Mesothelial cell of epicardium (in vitro differentiated cells): Measurements from ENCODE around the gene LCE1E. TPM values are rescaled to one million over a fixed set of nuclear protein-coding genes. Genes with fewer than 3 reads are reported as not detected.

Experiments used
- DNase-seq, 2 experiments: peaks; one replicate each; pipeline ENCODE4 v3.0.0; 2021; ENCODE audit warnings: low spot score in 2 of 2; ENCODE audit not compliant: unreplicated experiment in 2 of 2
- H3K27ac Mint-ChIP-seq: 2 replicates; pipeline ENCODE4 v1.8.0; 2021; ENCODE audit warnings: mixed read lengths
- H3K27me3 Mint-ChIP-seq: 2 replicates; pipeline ENCODE4 v1.8.0; 2021; ENCODE audit warnings: low read depth, mixed read lengths
- H3K36me3 Mint-ChIP-seq: 2 replicates; pipeline ENCODE4 v1.8.0; 2021; ENCODE audit warnings: mixed read lengths
- H3K4me1 Mint-ChIP-seq: 2 replicates; pipeline ENCODE4 v1.8.0; 2021; ENCODE audit warnings: mixed read lengths
- H3K4me3 Mint-ChIP-seq: 2 replicates; pipeline ENCODE4 v1.8.0; 2021; ENCODE audit warnings: mild to moderate bottlenecking, moderate library complexity, mixed read lengths
- H3K9me3 Mint-ChIP-seq: 2 replicates; pipeline ENCODE4 v1.8.0; 2021; ENCODE audit warnings: mixed read lengths
- total RNA-seq: library from RNA; stranded (reverse); gene quantifications from 3 replicates; pipeline ENCODE4 v1.2.1, GENCODE V29; 2021
- TF ChIP-seq, protein P1 (sequence below): fragments of 200-600 bp; sonication (generic); IDR thresholded peaks from one replicate; pipeline ENCODE4 v1.5.0; 2021; ENCODE audit warnings: antibody characterized with exemption; ENCODE audit not compliant: unreplicated experiment

Gene LCE1E
- total RNA-seq, 1 donor from 2014 or later: not detected

DNA sequence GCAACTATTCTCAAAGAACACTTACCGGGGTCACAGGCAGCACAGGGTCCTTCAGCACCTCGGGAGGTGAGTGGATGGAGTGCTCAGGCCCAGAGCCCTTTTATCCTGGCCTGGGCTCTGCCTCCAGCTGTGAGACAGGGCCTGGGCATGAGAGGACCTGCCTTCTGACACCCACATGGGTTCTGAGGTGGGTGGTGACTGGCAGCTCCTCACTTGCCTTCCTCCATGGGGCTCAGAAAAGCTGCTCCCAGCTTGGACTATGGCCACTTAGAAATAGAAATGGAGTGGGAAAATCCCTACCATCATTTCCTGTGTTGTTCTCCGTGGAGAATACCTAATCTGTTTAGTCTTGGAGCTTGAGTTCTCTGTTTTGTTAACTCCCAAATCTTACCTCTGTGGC, 20.5 kb downstream of the LCE1E start, which contains the start of gene LCE1C:
LCE1C (minus strand) TSS at position 76 of the 400 bp plus-strand sequence. CDS start 1,173 bp downstream, outside the sequence.
- H3K9me3 Mint-ChIP-seq: peaks cover 67% of the 10 kb centered on the region
- H3K27me3 Mint-ChIP-seq: no peaks in the 10 kb centered on the region
- no peak for DNase-seq
- TF ChIP-seq, protein P1, sequence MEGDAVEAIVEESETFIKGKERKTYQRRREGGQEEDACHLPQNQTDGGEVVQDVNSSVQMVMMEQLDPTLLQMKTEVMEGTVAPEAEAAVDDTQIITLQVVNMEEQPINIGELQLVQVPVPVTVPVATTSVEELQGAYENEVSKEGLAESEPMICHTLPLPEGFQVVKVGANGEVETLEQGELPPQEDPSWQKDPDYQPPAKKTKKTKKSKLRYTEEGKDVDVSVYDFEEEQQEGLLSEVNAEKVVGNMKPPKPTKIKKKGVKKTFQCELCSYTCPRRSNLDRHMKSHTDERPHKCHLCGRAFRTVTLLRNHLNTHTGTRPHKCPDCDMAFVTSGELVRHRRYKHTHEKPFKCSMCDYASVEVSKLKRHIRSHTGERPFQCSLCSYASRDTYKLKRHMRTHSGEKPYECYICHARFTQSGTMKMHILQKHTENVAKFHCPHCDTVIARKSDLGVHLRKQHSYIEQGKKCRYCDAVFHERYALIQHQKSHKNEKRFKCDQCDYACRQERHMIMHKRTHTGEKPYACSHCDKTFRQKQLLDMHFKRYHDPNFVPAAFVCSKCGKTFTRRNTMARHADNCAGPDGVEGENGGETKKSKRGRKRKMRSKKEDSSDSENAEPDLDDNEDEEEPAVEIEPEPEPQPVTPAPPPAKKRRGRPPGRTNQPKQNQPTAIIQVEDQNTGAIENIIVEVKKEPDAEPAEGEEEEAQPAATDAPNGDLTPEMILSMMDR: no peak
- H3K27ac Mint-ChIP-seq: no peak within 1 kb of the TSS
- H3K4me3 Mint-ChIP-seq: no peak within 1 kb of the TSS
- H3K4me1 Mint-ChIP-seq: no peaks in the 10 kb centered on the region
- H3K36me3 Mint-ChIP-seq: no peaks in the 10 kb centered on the region

DNA sequence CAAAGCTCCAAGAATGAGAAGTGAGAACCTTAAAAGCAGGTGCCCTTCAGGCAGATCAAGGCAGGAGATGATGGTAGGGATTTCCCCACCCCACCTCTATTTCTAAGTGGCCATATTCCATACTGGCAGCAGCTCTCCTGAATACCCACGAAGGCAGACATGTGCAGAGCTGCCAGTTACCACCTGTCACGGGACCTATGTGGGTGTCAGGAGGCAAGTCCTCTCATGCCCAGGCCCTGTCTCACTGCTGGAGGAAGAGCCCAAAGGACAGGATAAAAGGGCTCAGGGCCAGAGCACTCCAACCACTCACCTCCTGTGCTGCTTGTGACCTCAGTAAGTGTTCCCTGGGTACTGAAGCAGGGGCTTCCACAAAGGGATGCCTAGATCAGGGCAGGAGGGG, 25.0 kb downstream of the LCE1E start:
- Mint-ChIP-seq H3K36me3 (no peaks in the 10 kb centered on the region), H3K27me3 (no peaks in the 10 kb centered on the region), H3K4me1 (no peaks in the 10 kb centered on the region), H3K27ac (no peak overlapping the region), H3K4me3 (no peak overlapping the region), H3K9me3 (peaks cover 56% of the 10 kb centered on the region)
- TF ChIP-seq, protein P1: no peak
- DNase-seq: no peak

DNA sequence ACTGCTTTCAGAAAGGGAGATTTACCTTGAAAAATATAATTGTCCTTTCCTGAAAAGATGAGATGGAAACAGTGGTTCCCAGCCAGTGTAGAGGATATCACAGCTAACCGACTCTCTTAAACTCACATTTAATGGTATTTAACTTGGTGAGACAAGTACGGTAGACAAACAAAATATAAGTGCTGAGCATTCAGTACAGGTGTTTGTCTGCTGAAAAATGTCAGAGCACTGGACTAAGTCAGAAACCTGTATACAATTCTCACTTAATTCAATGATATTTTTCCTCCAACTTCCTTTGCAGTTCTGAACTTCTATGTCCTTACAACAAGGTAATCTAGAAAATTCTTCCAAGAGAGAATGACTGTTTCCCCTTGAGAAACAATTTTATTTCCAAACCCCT, 25.6 kb downstream of the LCE1E start, which contains the start of gene LCE1B:
LCE1B (plus strand) TSS at position 301 of the 400 bp plus-strand sequence. CDS start 476 bp downstream, outside the sequence.
- H3K36me3 Mint-ChIP-seq: no peaks in the 10 kb centered on the region
- TF ChIP-seq, protein P1: no peak
- H3K9me3 Mint-ChIP-seq: peaks cover 54% of the 10 kb centered on the region
- H3K27me3 Mint-ChIP-seq: no peaks in the 10 kb centered on the region
- no peak for DNase-seq
- no peaks in the 10 kb centered on the region for H3K4me1 Mint-ChIP-seq
- H3K27ac Mint-ChIP-seq: no peak within 1 kb of the TSS
- H3K4me3 Mint-ChIP-seq: no peak within 1 kb of the TSS

DNA sequence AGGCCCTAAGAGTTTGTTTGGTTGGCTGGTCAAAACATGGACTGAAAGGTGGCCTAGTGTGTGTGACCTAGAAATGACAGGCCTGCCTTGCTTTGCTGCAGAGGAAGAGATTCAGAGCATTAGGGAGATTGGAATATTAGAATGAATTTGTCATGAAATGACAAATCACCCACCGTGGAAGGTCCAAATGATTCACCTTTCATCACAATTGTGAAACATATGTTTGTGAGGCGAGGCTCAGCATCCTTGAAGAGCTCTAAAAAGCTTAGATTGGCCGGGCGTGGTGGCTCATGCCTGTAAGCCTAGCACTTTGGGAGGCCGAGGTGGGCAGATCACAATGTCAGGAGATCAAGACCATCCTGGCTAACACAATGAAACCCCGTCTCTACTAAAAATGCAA, 31.3 kb downstream of the LCE1E start:
- Mint-ChIP-seq H3K4me3 (no peak overlapping the region), H3K9me3 (peaks cover 54% of the 10 kb centered on the region), H3K27ac (no peak overlapping the region), H3K4me1 (no peaks in the 10 kb centered on the region), H3K36me3 (no peaks in the 10 kb centered on the region), H3K27me3 (no peaks in the 10 kb centered on the region)
- TF ChIP-seq, protein P1: no peak
- no peak for DNase-seq

DNA sequence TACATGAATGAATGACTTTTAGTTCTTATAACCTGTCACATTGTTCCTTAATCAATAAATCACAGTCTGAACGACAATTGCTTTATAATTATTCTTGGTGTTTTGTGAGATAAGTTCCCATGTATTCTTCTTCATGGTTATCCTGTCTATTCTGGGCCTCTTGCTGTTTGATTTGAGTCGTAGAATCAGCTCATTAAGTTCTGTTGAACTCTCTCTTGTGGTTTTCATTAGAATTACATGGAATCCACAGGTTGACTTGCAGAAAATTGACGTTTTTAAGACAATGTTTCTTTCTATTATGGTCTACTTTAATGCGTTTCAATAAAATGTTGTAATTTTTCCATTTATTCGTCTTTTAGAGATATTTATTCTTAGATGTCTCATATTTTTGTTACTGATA, 37.2 kb downstream of the LCE1E start:
- TF ChIP-seq, protein P1: no peak
- no peak overlapping the region for H3K4me3 Mint-ChIP-seq
- no peak for DNase-seq
- H3K4me1 Mint-ChIP-seq: no peaks in the 10 kb centered on the region
- H3K27ac Mint-ChIP-seq: no peak overlapping the region
- H3K9me3 Mint-ChIP-seq: peaks cover 57% of the 10 kb centered on the region
- no peaks in the 10 kb centered on the region for H3K27me3 Mint-ChIP-seq
- H3K36me3 Mint-ChIP-seq: peaks cover 3% of the 10 kb centered on the region

DNA sequence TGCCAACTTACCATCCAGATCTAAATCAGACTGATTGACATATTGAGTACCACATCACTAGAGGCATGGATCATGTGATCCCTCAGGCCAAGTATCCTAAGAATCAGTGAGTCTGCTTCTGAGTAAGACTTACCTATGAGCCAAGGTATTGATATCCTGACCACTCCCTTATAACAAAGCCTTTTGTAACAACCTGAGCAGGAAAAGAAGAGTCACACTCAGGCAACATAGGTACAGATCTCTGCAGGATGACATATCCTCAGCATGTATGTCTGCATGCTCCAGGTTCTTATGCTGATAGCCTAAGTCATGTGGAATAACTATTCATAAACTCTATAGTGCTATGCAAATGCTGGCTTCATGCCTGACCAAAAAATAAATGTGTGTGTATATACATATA, 38.9 kb downstream of the LCE1E start:
- no peaks in the 10 kb centered on the region for H3K4me1 Mint-ChIP-seq
- DNase-seq: no peak
- H3K36me3 Mint-ChIP-seq: peaks cover 3% of the 10 kb centered on the region
- no peak overlapping the region for H3K4me3 Mint-ChIP-seq
- peaks cover 58% of the 10 kb centered on the region for H3K9me3 Mint-ChIP-seq
- no peak overlapping the region for H3K27ac Mint-ChIP-seq
- H3K27me3 Mint-ChIP-seq: no peaks in the 10 kb centered on the region
- TF ChIP-seq, protein P1: no peak
